OCI-LY7 (cell line): ENCODE data around the gene TOM1L2. TPM values are rescaled to one million over a fixed set of nuclear protein-coding genes. Genes with fewer than 3 reads are reported as not detected.

ENCODE experiments used
- BruUV-seq: library from RNA; stranded (reverse); fragments of 400-500 nt; replicated peaks from 2 replicates; lab custom pipeline; 2021; lab: Mats Ljungman, UMichigan
- CTCF ChIA-PET: fragments of 300-600 bp; sonication (Branson Sonifier 250); formaldehyde crosslinking; loops from one replicate; lab custom pipeline; 2022; ENCODE audit warnings: antibody characterized with exemption; ENCODE audit not compliant: unreplicated experiment; lab: Charles Lee
- POLR2A ChIA-PET: fragments of 300-600 bp; sonication (Branson Sonifier 250); formaldehyde crosslinking; loops from one replicate; lab custom pipeline; 2022; ENCODE audit warnings: antibody characterized with exemption; lab: Charles Lee
- DNase-seq: peaks from one replicate; pipeline ENCODE4 v3.0.0-alpha.2; 2015; ENCODE audit warnings: low spot score
- H2AFZ ChIP-seq: fragments of 200-600 bp; sonication (generic), shearing (Covaris generic); 2 replicates; pipeline ENCODE4 v1.6.1; 2014; ENCODE audit warnings: mild to moderate bottlenecking, antibody characterized with exemption, low read length, moderate library complexity
- H3K27ac ChIP-seq: fragments of 200-600 bp; sonication (generic); 2 replicates; pipeline ENCODE4 v1.5.1; 2014; ENCODE audit warnings: mixed run types, low read depth, mild to moderate bottlenecking, moderate library complexity, low read length, inconsistent platforms; ENCODE audit not compliant: poor library complexity, severe bottlenecking
- H3K36me3 ChIP-seq: fragments of 200-600 bp; sonication (generic); 2 replicates; pipeline ENCODE4 v1.6.1; 2014; ENCODE audit warnings: mild to moderate bottlenecking, antibody characterized with exemption, low read length, moderate library complexity, mixed read lengths; ENCODE audit not compliant: insufficient read depth
- H3K4me1 ChIP-seq: fragments of 200-600 bp; sonication (generic); 2 replicates; pipeline ENCODE4 v1.5.1; 2014; ENCODE audit warnings: mild to moderate bottlenecking, low read length; ENCODE audit not compliant: insufficient read depth, poor library complexity, severe bottlenecking
- H3K4me2 ChIP-seq: fragments of 200-600 bp; sonication (generic); 2 replicates; pipeline ENCODE4 v1.6.1; 2014; ENCODE audit warnings: mild to moderate bottlenecking, low read length
- H3K4me3 ChIP-seq: fragments of 200-600 bp; sonication (generic); 2 replicates; pipeline ENCODE4 v1.5.1; 2014; ENCODE audit warnings: mild to moderate bottlenecking, low read depth, low read length; ENCODE audit not compliant: poor library complexity, severe bottlenecking
- H3K79me2 ChIP-seq: fragments of 200-600 bp; sonication (generic); 2 replicates; pipeline ENCODE4 v1.6.1; 2016; ENCODE audit warnings: low read depth, mild to moderate bottlenecking, low read length, moderate library complexity, mixed read lengths; ENCODE audit not compliant: insufficient read depth
- H3K9me2 ChIP-seq: fragments of 200-600 bp; sonication (generic); 2 replicates; pipeline ENCODE4 v1.6.1; 2016; ENCODE audit warnings: mild to moderate bottlenecking, low read length, mixed read lengths; ENCODE audit not compliant: insufficient read depth
- H3K9me3 ChIP-seq: fragments of 200-600 bp; sonication (generic); 2 replicates; pipeline ENCODE4 v1.6.1; 2014; ENCODE audit warnings: mild to moderate bottlenecking, mixed run types, low read length, mixed read lengths
- H4K20me1 ChIP-seq: fragments of 200-600 bp; sonication (generic); 2 replicates; pipeline ENCODE4 v1.6.1; 2014; ENCODE audit warnings: mild to moderate bottlenecking, antibody characterized with exemption, low read length, moderate library complexity, mixed read lengths; ENCODE audit not compliant: insufficient read depth
- EZH2phosphoT487 ChIP-seq: fragments of 200-600 bp; sonication (generic); IDR thresholded peaks from 2 replicates; pipeline ENCODE4 v1.6.1; 2018; ENCODE audit warnings: low read depth, borderline replicate concordance, mild to moderate bottlenecking, mixed run types, antibody characterized with exemption, low read length, moderate library complexity, mixed read lengths
- intact Hi-C: fragments of 100-400 bp; cut with micrococcal nuclease; formaldehyde crosslinking; loops from one replicate; pipeline ENCODE4 v1.10.0; 2022; ENCODE audit not compliant: unreplicated experiment
- total RNA-seq, 2 experiments: library from RNA; depleted of rRNA in 1 of 2; stranded (reverse); fragments of >200 nt in 1 of 2; shearing (Covaris generic) in 1 of 2; gene quantifications; 2 replicates each; pipeline ENCODE4 v1.2.3, GENCODE V29; 2014 to 2022
- TF ChIP-seq, protein P1 (sequence below): fragments of 200-600 bp; sonication (generic); conservative IDR thresholded peaks from 2 replicates; pipeline ENCODE4 v1.5.1; 2014; ENCODE audit warnings: mild to moderate bottlenecking, antibody characterized with exemption, low read length, moderate library complexity, mixed read lengths

Gene TOM1L2
- total RNA-seq, 2 experiments from 2014 or later, result 4.9 to 14.3 TPM

DNA sequence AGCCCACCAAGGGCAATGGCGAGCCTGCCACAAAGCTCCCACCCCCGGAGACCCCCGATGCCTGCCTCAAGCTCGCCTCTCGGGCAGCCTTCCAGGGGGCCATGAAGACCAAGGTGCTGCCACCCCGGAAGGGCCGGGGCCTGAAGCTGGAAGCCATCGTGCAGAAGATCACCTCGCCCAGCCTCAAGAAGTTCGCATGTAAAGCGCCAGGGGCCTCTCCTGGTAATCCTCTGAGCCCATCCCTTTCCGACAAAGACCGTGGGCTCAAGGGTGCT is 175.5 kb downstream of the TOM1L2 start:
- CTCF ChIA-PET, result no interaction called here
- no TSS peak for BruUV-seq
- no peaks in the 10 kb centered on the region for H4K20me1 ChIP-seq

DNA sequence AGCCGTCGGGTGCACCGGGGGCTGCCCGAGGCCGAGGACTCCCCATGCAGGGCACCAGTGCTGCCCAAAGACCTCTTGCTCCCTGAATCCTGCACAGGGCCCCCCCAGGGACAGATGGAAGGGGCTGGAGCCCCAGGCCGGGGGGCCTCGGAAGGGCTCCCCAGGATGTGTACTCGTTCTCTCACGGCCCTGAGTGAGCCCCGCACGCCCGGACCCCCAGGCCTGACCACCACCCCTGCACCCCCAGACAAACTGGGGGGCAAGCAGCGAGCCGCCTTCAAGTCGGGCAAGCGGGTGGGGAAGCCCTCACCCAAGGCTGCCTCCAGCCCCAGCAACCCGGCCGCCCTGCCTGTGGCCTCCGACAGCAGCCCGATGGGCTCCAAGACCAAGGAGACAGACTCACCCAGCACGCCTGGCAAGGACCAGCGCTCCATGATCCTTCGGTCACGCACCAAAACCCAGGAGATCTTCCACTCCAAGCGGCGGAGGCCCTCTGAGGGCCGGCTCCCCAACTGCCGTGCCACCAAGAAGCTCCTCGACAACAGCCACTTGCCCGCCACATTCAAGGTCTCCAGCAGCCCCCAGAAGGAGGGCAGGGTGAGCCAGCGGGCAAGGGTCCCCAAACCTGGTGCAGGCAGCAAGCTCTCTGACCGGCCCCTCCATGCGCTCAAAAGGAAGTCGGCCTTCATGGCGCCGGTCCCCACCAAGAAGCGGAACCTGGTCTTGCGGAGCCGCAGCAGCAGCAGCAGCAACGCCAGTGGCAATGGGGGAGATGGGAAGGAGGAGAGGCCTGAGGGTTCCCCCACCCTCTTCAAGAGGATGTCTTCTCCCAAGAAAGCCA is 176.0 kb downstream of the TOM1L2 start:
- Histone ChIP-seq H3K4me2 (no peak overlapping the region), H2AFZ (no peak overlapping the region), H3K9me2 (no peaks in the 10 kb centered on the region), H3K4me3 (no peak overlapping the region), H3K27ac (no peak overlapping the region), H4K20me1 (no peaks in the 10 kb centered on the region), H3K36me3 (peaks cover 44% of the 10 kb centered on the region), H3K79me2 (no peaks in the 10 kb centered on the region), H3K4me1 (no peaks in the 10 kb centered on the region), H3K9me3 (no peaks in the 10 kb centered on the region)
- DNase-seq, result no peak
- TF ChIP-seq, protein P1, sequence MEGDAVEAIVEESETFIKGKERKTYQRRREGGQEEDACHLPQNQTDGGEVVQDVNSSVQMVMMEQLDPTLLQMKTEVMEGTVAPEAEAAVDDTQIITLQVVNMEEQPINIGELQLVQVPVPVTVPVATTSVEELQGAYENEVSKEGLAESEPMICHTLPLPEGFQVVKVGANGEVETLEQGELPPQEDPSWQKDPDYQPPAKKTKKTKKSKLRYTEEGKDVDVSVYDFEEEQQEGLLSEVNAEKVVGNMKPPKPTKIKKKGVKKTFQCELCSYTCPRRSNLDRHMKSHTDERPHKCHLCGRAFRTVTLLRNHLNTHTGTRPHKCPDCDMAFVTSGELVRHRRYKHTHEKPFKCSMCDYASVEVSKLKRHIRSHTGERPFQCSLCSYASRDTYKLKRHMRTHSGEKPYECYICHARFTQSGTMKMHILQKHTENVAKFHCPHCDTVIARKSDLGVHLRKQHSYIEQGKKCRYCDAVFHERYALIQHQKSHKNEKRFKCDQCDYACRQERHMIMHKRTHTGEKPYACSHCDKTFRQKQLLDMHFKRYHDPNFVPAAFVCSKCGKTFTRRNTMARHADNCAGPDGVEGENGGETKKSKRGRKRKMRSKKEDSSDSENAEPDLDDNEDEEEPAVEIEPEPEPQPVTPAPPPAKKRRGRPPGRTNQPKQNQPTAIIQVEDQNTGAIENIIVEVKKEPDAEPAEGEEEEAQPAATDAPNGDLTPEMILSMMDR, result no peak
- no peak for TF ChIP-seq EZH2phosphoT487
- intact Hi-C loops, result no loop called here
- BruUV-seq, result no TSS peak
- ChIA-PET CTCF (no interaction called here), POLR2A (no interaction called here)

More for the DNA sequence above, 175.5 kb downstream of the TOM1L2 start:
- intact Hi-C loops, result no loop called here
- no peaks in the 10 kb centered on the region for H3K9me2 ChIP-seq
- POLR2A ChIA-PET, result no interaction called here
- no peak overlapping the region for H3K27ac ChIP-seq
- DNase-seq, result no peak
- H3K4me3 ChIP-seq, result no peak overlapping the region
- no peaks in the 10 kb centered on the region for H3K79me2 ChIP-seq
- H3K4me1 ChIP-seq, result no peaks in the 10 kb centered on the region
- TF ChIP-seq EZH2phosphoT487, result no peak
- TF ChIP-seq, protein P1, result no peak
- H2AFZ ChIP-seq, result no peak overlapping the region
- H3K4me2 ChIP-seq, result no peak overlapping the region
- no peaks in the 10 kb centered on the region for H3K9me3 ChIP-seq
- peaks cover 44% of the 10 kb centered on the region for H3K36me3 ChIP-seq

DNA sequence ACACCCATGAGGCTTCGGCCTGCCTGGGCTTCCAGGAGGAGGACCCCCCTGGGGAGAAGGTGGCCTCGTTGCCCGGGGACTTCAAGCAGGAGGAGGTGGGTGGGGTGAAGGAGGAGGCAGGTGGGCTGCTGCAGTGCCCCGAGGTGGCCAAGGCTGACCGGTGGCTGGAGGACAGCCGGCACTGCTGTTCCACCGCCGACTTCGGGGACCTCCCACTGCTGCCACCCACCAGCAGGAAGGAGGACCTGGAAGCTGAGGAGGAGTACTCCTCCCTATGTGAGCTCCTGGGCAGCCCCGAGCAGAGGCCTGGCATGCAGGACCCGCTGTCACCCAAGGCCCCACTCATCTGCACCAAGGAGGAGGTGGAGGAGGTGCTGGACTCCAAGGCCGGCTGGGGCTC is 176.9 kb downstream of the TOM1L2 start:
- BruUV-seq, result no TSS peak
- Histone ChIP-seq H3K36me3 (peaks cover 44% of the 10 kb centered on the region), H3K4me3 (no peak overlapping the region), H3K4me1 (no peaks in the 10 kb centered on the region), H3K4me2 (no peak overlapping the region), H4K20me1 (no peaks in the 10 kb centered on the region), H3K27ac (no peak overlapping the region), H3K9me3 (no peaks in the 10 kb centered on the region), H3K79me2 (no peaks in the 10 kb centered on the region), H2AFZ (no peak overlapping the region), H3K9me2 (no peaks in the 10 kb centered on the region)
- TF ChIP-seq, protein P1, result no peak
- TF ChIP-seq EZH2phosphoT487, result no peak
- DNase-seq, result no peak
- POLR2A ChIA-PET, result no interaction called here
- CTCF ChIA-PET, result interaction anchor here (0.5 kb wide), 1 partner anchor 84 kb away, joined by 3 read pairs; no protein-coding TSS in a partner anchor
- intact Hi-C loops, result no loop called here
